ENCODE data around the gene MESD. TPM values are rescaled to one million over a fixed set of nuclear protein-coding genes. Genes with fewer than 3 reads are reported as not detected.

Gene MESD
- polyA plus RNA-seq, 3 donors: 43.9 to 44.8 (median 44.2) TPM

GRCh38 chr15:80992006-80992405, 2.4 kb upstream of the MESD start:
- DNase-seq (ENCODE audit: low read depth in 3 of 3, low spot score in 2 of 3): no peak

- no peak for DNase-seq (ENCODE audit: low read depth in 3 of 3, low spot score in 2 of 3)
Observed at GRCh38 chr15:80991421-80991820, 1.8 kb upstream of the MESD start.

GRCh38 chr15:80990955-80991354, 1.3 kb upstream of the MESD start:
- DNase-seq (ENCODE audit: low read depth in 3 of 3, low spot score in 2 of 3): no peak

- no peak for DNase-seq (ENCODE audit: low read depth in 3 of 3, low spot score in 2 of 3)
Observed at GRCh38 chr15:80989081-80989517, 520 bp downstream of the MESD start.

GRCh38 chr15:80988148-80988796, 1.3 kb downstream of the MESD start:
- DNase-seq (ENCODE audit: low read depth in 3 of 3, low spot score in 2 of 3): no peak

- no peak for DNase-seq (ENCODE audit: low read depth in 3 of 3, low spot score in 2 of 3)
Observed at GRCh38 chr15:80986487-80986886, 3.1 kb downstream of the MESD start.

GRCh38 chr15:80985981-80986380, 3.6 kb downstream of the MESD start:
- DNase-seq (ENCODE audit: low read depth in 3 of 3, low spot score in 2 of 3): no peak

GRCh38 chr15:80984856-80985255, 4.8 kb downstream of the MESD start:
- no peak for DNase-seq (ENCODE audit: low read depth in 3 of 3, low spot score in 2 of 3)

- no peak for DNase-seq (ENCODE audit: low read depth in 3 of 3, low spot score in 2 of 3)
Observed at GRCh38 chr15:80982839-80983238, 6.8 kb downstream of the MESD start.

GRCh38 chr15:80982205-80982604, 7.4 kb downstream of the MESD start:
- no peak for DNase-seq (ENCODE audit: low read depth in 3 of 3, low spot score in 2 of 3)

- DNase-seq (ENCODE audit: low read depth in 3 of 3, low spot score in 2 of 3): no peak
Observed at GRCh38 chr15:80979538-80980200, 9.9 kb downstream of the MESD start.

GRCh38 chr15:80978685-80979329, 10.8 kb downstream of the MESD start:
- DNase-seq (ENCODE audit: low read depth in 3 of 3, low spot score in 2 of 3): no peak

- no peak for DNase-seq (ENCODE audit: low read depth in 3 of 3, low spot score in 2 of 3)
Observed at GRCh38 chr15:80977627-80978036, 12.0 kb downstream of the MESD start.

GRCh38 chr15:80976851-80977250, 12.8 kb downstream of the MESD start:
- no peak for DNase-seq (ENCODE audit: low read depth in 3 of 3, low spot score in 2 of 3)

GRCh38 chr15:80974914-80975313, 14.7 kb downstream of the MESD start:
- DNase-seq (ENCODE audit: low read depth in 3 of 3, low spot score in 2 of 3): no peak

GRCh38 chr15:80972276-80972675, 17.3 kb downstream of the MESD start:
- DNase-seq (ENCODE audit: low read depth in 3 of 3, low spot score in 2 of 3): no peak

GRCh38 chr15:80971143-80971542, 18.5 kb downstream of the MESD start:
- DNase-seq (ENCODE audit: low read depth in 3 of 3, low spot score in 2 of 3): no peak

- no peak for DNase-seq (ENCODE audit: low read depth in 3 of 3, low spot score in 2 of 3)
Observed at GRCh38 chr15:80970658-80971057, 19.0 kb downstream of the MESD start.

GRCh38 chr15:80970018-80970657, 19.5 kb downstream of the MESD start:
- no peak for DNase-seq (ENCODE audit: low read depth in 3 of 3, low spot score in 2 of 3)

- DNase-seq (ENCODE audit: low read depth in 3 of 3, low spot score in 2 of 3): no peak
Observed at GRCh38 chr15:80969316-80969715, 20.3 kb downstream of the MESD start.

- no peak for DNase-seq (ENCODE audit: low read depth in 3 of 3, low spot score in 2 of 3)
Observed at GRCh38 chr15:80967991-80968510, 21.6 kb downstream of the MESD start.
